Measurements from ENCODE around the gene AGBL5. TPM values are rescaled to one million over a fixed set of nuclear protein-coding genes. Genes with fewer than 3 reads are reported as not detected.

Gene AGBL5
- total and polyA plus RNA-seq, 9 of the 15 experiments (the other 6 are each of a cell fraction or from before 2014, with no cell fraction given): 3.3 to 52.7 (median 26.2) TPM

DNA sequence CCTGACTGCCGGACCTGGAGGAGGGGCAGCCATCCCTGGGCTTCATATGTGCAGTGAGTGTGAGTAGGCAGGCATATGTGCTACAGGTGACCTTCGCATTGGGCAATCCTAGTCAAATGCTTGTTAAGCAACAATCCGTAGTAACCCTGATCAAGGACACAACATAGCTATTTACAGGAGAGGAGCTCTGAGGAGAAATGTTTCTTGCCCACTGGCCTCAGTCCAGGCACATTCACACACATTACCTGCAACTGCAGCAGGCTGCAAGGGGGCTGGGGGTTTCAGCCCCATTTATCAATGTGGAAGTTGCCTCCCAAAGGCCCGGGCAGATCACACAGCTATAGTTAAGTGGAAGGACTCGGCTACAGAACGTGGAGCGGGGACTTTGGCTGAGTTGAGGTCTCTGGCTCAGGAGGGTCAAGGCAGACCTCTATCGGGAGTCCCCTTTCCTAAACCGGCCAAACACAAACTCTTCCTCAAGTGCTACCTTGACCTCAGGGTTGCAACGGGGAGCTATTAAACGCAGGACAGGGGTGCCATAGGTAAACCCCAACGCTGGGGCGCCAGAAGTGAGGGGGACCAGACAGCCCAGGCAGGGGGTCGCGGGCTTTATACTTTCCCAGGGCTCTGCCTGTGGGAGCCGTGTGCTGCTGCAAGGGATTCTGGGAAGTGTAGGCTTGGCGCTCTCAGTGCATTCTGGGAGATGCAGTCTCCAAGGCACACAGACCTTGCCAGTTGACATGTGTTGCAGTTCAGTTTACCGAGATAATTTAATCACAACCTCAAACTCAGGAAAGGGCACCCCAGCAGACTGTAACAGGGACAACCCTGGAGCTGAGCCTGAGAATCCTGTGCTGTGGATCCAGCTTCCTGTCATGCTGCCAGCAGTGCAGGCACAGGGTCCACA lies 44.5 kb downstream of the AGBL5 start (continued):
- TF ChIP-seq, protein P1, sequence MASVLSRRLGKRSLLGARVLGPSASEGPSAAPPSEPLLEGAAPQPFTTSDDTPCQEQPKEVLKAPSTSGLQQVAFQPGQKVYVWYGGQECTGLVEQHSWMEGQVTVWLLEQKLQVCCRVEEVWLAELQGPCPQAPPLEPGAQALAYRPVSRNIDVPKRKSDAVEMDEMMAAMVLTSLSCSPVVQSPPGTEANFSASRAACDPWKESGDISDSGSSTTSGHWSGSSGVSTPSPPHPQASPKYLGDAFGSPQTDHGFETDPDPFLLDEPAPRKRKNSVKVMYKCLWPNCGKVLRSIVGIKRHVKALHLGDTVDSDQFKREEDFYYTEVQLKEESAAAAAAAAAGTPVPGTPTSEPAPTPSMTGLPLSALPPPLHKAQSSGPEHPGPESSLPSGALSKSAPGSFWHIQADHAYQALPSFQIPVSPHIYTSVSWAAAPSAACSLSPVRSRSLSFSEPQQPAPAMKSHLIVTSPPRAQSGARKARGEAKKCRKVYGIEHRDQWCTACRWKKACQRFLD (CRISPR knock-in tag; IDR thresholded peaks at IDR 0.05): 0 out of 2 replicates have a peak, but pooled peaks have one; percentile 55
- no peak for TF ChIP-seq POLR3G (IDR thresholded peaks at IDR 0.05; ENCODE audit: extremely low read depth, insufficient read length, insufficient replicate concordance)
- TF ChIP-seq CBX5 (IDR thresholded peaks at IDR 0.05; ENCODE audit: borderline replicate concordance, low read depth): no peak
- no peak for TF ChIP-seq ERF (CRISPR knock-in tag; IDR thresholded peaks at IDR 0.05)
- TF ChIP-seq HNRNPH1 (optimal IDR thresholded peaks at IDR 0.05; ENCODE audit: low read depth, low read length): no peak
- no peak for TF ChIP-seq POLR2AphosphoS2 (IDR thresholded peaks at IDR 0.05; ENCODE audit: low read length)
- TF ChIP-seq ZNF347 (CRISPR knock-in tag; IDR thresholded peaks at IDR 0.05; ENCODE audit: low read depth): no peak
- TF ChIP-seq ZNF707 (CRISPR knock-in tag; conservative IDR thresholded peaks at IDR 0.05): no peak
- TF ChIP-seq GABPA (tag; conservative IDR thresholded peaks at IDR 0.05; ENCODE audit: low read depth): no peak
- no peak for TF ChIP-seq CBFB (CRISPR knock-in tag; IDR thresholded peaks at IDR 0.05)
- TF ChIP-seq, protein P2, sequence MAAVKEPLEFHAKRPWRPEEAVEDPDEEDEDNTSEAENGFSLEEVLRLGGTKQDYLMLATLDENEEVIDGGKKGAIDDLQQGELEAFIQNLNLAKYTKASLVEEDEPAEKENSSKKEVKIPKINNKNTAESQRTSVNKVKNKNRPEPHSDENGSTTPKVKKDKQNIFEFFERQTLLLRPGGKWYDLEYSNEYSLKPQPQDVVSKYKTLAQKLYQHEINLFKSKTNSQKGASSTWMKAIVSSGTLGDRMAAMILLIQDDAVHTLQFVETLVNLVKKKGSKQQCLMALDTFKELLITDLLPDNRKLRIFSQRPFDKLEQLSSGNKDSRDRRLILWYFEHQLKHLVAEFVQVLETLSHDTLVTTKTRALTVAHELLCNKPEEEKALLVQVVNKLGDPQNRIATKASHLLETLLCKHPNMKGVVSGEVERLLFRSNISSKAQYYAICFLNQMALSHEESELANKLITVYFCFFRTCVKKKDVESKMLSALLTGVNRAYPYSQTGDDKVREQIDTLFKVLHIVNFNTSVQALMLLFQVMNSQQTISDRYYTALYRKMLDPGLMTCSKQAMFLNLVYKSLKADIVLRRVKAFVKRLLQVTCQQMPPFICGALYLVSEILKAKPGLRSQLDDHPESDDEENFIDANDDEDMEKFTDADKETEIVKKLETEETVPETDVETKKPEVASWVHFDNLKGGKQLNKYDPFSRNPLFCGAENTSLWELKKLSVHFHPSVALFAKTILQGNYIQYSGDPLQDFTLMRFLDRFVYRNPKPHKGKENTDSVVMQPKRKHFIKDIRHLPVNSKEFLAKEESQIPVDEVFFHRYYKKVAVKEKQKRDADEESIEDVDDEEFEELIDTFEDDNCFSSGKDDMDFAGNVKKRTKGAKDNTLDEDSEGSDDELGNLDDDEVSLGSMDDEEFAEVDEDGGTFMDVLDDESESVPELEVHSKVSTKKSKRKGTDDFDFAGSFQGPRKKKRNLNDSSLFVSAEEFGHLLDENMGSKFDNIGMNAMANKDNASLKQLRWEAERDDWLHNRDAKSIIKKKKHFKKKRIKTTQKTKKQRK (IDR thresholded peaks at IDR 0.05; ENCODE audit: borderline replicate concordance, low read depth, low read length): no peak
- no peak for TF ChIP-seq POLR2AphosphoS5 (IDR thresholded peaks at IDR 0.05; ENCODE audit: control insufficient read depth, insufficient read depth, low read depth, low read length)
- TF ChIP-seq, protein P3, sequence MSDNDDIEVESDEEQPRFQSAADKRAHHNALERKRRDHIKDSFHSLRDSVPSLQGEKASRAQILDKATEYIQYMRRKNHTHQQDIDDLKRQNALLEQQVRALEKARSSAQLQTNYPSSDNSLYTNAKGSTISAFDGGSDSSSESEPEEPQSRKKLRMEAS (CRISPR knock-in tag; IDR thresholded peaks at IDR 0.05): no peak
- TF ChIP-seq PHF8 (IDR thresholded peaks at IDR 0.05; ENCODE audit: borderline replicate concordance, low read length): peak; percentile 28; the same call in 1 of the 2 replicates
- TF ChIP-seq CREBBP (IDR thresholded peaks at IDR 0.05; ENCODE audit: low read depth, low read length): no peak
- no peak for TF ChIP-seq ZNF561 (CRISPR knock-in tag; conservative IDR thresholded peaks at IDR 0.05)
- no peak for TF ChIP-seq GATAD2B (IDR thresholded peaks at IDR 0.05; ENCODE audit: borderline replicate concordance)
- no peak for TF ChIP-seq TBL1XR1 (IDR thresholded peaks at IDR 0.05; ENCODE audit: low read length in 2 of 2)
- TF ChIP-seq TAF15 (IDR thresholded peaks at IDR 0.05; ENCODE audit: low read depth, low read length): no peak
- TF ChIP-seq, protein P4, sequence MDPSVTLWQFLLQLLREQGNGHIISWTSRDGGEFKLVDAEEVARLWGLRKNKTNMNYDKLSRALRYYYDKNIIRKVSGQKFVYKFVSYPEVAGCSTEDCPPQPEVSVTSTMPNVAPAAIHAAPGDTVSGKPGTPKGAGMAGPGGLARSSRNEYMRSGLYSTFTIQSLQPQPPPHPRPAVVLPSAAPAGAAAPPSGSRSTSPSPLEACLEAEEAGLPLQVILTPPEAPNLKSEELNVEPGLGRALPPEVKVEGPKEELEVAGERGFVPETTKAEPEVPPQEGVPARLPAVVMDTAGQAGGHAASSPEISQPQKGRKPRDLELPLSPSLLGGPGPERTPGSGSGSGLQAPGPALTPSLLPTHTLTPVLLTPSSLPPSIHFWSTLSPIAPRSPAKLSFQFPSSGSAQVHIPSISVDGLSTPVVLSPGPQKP (CRISPR knock-in tag; IDR thresholded peaks at IDR 0.05): no peak
- no peak for TF ChIP-seq ZNF174 (CRISPR knock-in tag; IDR thresholded peaks at IDR 0.05)
- no peak for TF ChIP-seq TGIF2 (CRISPR knock-in tag; IDR thresholded peaks at IDR 0.05)
